GM12801 (cell line): ENCODE data around the gene JMJD6.

ENCODE experiments used
- TF ChIP-seq, protein P1 (sequence below): IDR thresholded peaks from one replicate; pipeline ENCODE4 v1.5.1; 2011; ENCODE audit warnings: control low read depth; ENCODE audit not compliant: insufficient read length; ENCODE audit errors: extremely low read depth

Gene JMJD6

DNA sequence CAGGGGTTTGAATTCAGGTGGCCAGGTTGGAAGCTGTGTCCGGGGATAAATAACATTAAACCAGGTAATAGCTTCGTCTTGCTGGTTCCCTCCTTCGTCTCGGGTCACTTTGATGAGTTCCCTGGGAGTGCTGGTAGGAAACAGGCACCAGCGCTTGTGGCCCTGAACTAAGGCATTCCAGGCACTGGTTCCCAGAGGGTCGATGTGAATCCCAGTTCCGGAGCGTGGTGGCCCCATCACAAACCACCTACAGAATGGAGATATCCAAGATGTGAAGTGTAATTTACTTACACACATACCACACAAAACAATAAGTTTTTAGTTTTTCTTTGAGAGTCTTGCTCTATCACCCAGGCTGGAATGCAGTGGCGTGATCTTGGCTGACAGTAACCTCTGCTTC, 2.6 kb downstream of the JMJD6 start:
- TF ChIP-seq, protein P1, sequence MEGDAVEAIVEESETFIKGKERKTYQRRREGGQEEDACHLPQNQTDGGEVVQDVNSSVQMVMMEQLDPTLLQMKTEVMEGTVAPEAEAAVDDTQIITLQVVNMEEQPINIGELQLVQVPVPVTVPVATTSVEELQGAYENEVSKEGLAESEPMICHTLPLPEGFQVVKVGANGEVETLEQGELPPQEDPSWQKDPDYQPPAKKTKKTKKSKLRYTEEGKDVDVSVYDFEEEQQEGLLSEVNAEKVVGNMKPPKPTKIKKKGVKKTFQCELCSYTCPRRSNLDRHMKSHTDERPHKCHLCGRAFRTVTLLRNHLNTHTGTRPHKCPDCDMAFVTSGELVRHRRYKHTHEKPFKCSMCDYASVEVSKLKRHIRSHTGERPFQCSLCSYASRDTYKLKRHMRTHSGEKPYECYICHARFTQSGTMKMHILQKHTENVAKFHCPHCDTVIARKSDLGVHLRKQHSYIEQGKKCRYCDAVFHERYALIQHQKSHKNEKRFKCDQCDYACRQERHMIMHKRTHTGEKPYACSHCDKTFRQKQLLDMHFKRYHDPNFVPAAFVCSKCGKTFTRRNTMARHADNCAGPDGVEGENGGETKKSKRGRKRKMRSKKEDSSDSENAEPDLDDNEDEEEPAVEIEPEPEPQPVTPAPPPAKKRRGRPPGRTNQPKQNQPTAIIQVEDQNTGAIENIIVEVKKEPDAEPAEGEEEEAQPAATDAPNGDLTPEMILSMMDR = no peak

GRCh38 chr17:76722279-76722678, 4.1 kb downstream of the JMJD6 start:
- TF ChIP-seq, protein P1 = no peak

- TF ChIP-seq, protein P1 = no peak
Measured at GRCh38 chr17:76721463-76721862, 4.9 kb downstream of the JMJD6 start.

DNA sequence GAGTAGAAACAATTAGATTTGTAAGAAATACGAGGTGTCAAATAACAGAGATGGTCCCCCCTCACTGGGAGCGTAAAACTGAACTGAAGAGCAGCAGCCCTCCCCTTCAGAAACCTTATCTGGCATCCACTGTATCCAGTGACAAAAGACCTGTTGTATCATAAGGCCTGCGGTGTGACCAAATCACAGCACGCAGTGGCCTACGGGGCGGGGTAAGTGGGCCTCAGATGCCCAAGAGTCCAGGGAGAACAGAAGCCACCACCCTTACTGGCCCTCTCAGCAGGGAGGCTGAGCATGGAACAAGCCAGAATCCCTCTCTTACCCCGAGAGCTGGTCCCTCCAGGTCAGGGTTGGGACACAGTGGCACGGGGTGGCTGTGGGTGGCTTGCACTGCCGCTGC, 5.5 kb downstream of the JMJD6 start:
- TF ChIP-seq, protein P1 = no peak

DNA sequence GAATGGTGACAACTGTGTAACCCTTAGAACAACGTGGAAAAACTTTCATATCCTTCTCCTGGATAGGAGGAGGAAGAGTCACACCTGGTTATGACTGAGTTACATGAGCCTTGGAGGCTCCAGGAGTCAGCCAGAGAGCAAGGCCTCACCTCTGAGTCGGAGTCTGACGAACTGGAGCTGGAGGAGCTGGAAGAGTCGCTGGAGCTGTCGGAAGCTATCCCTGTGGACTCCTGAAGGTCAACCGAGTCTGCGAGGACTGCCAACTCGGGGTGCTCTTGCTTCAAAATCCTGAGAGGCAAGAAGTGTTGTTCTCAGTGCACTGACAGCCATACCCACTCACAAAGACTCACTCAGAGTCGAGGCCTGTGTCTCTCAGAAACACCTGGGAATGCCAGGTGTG, 6.2 kb downstream of the JMJD6 start:
- TF ChIP-seq, protein P1 = no peak

- TF ChIP-seq, protein P1 = no peak
Measured at GRCh38 chr17:76718516-76718915, 7.9 kb downstream of the JMJD6 start.

DNA sequence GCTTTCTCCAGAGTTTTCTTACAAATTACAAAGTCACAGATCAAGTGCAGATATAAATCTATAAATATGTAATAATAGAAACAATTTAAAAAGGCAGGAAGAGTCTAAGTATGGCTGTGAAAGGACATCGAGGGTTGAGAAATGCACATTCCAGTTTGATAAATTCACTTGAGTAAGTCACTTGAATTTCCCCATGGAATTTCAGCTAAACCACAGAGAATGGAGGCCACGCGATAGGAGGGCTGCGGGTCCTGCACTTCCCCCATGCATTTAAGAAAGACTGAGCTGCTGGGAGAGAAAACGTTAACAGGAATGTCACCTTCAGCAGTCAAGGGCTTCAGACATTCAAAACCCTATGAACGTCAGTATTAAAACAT, 9.6 kb downstream of the JMJD6 start:
- TF ChIP-seq, protein P1 = no peak
